Measurements from ENCODE around the gene LCN2. TPM values are rescaled to one million over a fixed set of nuclear protein-coding genes. Genes with fewer than 3 reads are reported as not detected.

Gene LCN2
- total and polyA plus RNA-seq, 12 donors: 0.33 to 48.2 (median 1.2) TPM; not detected in 3

- H3K4me1 ChIP-seq (replicated peaks in 1 of 2): peaks cover 0 to 9% of the 10 kb centered on the region in 2 donors
- peak in 1 of 7 donors; percentile 22 for DNase-seq
- intact Hi-C loops (cut with DNase I): no loop called here
- no peaks in the 10 kb centered on the region for H3K9me3 ChIP-seq (replicated peaks in 1 of 3)
- no peaks in the 10 kb centered on the region for H3K27me3 ChIP-seq
- no peaks in the 10 kb centered on the region for H3K36me3 ChIP-seq (replicated peaks in 1 of 2)
- 78 to 92% (median 89%) methylated on average over 8 to 13 of the region's 13 CpGs for WGBS, 4 donors
- H3K27ac ChIP-seq: no peak overlapping the region
- no peak overlapping the region for H3K4me3 ChIP-seq
- TF ChIP-seq CTCF (IDR thresholded peaks at IDR 0.05) (no peak), POLR2A (IDR thresholded peaks at IDR 0.05) (no peak)
These were observed 3.1 kb downstream of the LCN2 start for GRCh38 chr9:128152133-128153059.

- no peak overlapping the region for H3K4me3 ChIP-seq
- no peaks in the 10 kb centered on the region for H3K9me3 ChIP-seq (replicated peaks in 1 of 3)
- peaks cover 0 to 9% of the 10 kb centered on the region in 2 donors for H3K4me1 ChIP-seq (replicated peaks in 1 of 2)
- peak in 1 of 7 donors; percentile 12 for DNase-seq
- H3K27me3 ChIP-seq: no peaks in the 10 kb centered on the region
- H3K36me3 ChIP-seq (replicated peaks in 1 of 2): no peaks in the 10 kb centered on the region
- TF ChIP-seq POLR2A (IDR thresholded peaks at IDR 0.05): no peak
- TF ChIP-seq CTCF (IDR thresholded peaks at IDR 0.05): no peak
- H3K27ac ChIP-seq: no peak overlapping the region
- WGBS, 4 donors: 83 to 88% (median 84%) methylated on average over 7 to 26 of the region's 26 CpGs
- intact Hi-C loops (cut with DNase I): no loop called here
These were observed 4.0 kb downstream of the LCN2 start for GRCh38 chr9:128153060-128153946.

- H3K9me3 ChIP-seq (replicated peaks in 1 of 3): no peaks in the 10 kb centered on the region
- intact Hi-C loops (cut with DNase I): no loop called here
- TF ChIP-seq CTCF (IDR thresholded peaks at IDR 0.05) (no peak), POLR2A (IDR thresholded peaks at IDR 0.05) (no peak)
- DNase-seq: no peak
- H3K4me1 ChIP-seq (replicated peaks in 1 of 2): peaks cover 0 to 4% of the 10 kb centered on the region in 2 donors
- H3K4me3 ChIP-seq: no peak overlapping the region
- no peaks in the 10 kb centered on the region for H3K36me3 ChIP-seq (replicated peaks in 1 of 2)
- H3K27me3 ChIP-seq: no peaks in the 10 kb centered on the region
- 88 to 93% (median 88%) methylated on average over 8 to 13 of the region's 13 CpGs; no CpG with 5 or more reads in 1 of the 4 donors for WGBS, 4 donors
- H3K27ac ChIP-seq: no peak overlapping the region
These were observed 4.9 kb downstream of the LCN2 start for GRCh38 chr9:128153947-128154695.

All from adrenal gland (tissue), 12 donors.